K562 (cell line): ENCODE measurements around the gene SOST.

Experiments
- CTCF ChIP-seq, 3 experiments: IDR thresholded peaks in 2 of 3; conservative IDR thresholded peaks in 1 of 3; 2 replicates each; pipeline ENCODE4 v1.5.1; 2011 to 2012; ENCODE audit warnings: low read length in 3 of 3, mild to moderate bottlenecking in 3 of 3, control low read depth in 2 of 3, improper control_type of control experiment in 1 of 3, inconsistent platforms in 1 of 3, low read depth in 1 of 3, mixed read lengths in 1 of 3, moderate library complexity in 1 of 3; ENCODE audit not compliant: insufficient read depth in 2 of 3
- GATAD2A ChIP-seq: fragments of 450-650 bp; IDR thresholded peaks from 2 replicates; pipeline ENCODE4 v1.6.1; 2017
- MXI1 ChIP-seq: IDR thresholded peaks from 2 replicates; pipeline ENCODE4 v1.6.1; 2011; ENCODE audit warnings: low read depth, mild to moderate bottlenecking, improper control_type of control experiment, low read length
- POLR2AphosphoS5 ChIP-seq: IDR thresholded peaks from 2 replicates; pipeline ENCODE4 v1.6.1; 2011; ENCODE audit warnings: mild to moderate bottlenecking, low read depth, low read length, moderate library complexity; ENCODE audit not compliant: control insufficient read depth, insufficient read depth
- SP1 ChIP-seq: sonication (generic); formaldehyde crosslinking; IDR thresholded peaks from 2 replicates; pipeline ENCODE4 v1.8.1; 2022; ENCODE audit warnings: mild to moderate bottlenecking, missing genetic modification reagents
- SREBF2 ChIP-seq: sonication (generic); formaldehyde crosslinking; IDR thresholded peaks from 2 replicates; pipeline ENCODE4 v1.4.0; 2020; ENCODE audit warnings: mild to moderate bottlenecking, missing genetic modification reagents
- TAF1 ChIP-seq: IDR thresholded peaks from 2 replicates; pipeline ENCODE4 v1.6.1; 2011; ENCODE audit warnings: mild to moderate bottlenecking, low read length, moderate library complexity; ENCODE audit not compliant: insufficient read depth, control insufficient read depth, severe bottlenecking; ENCODE audit errors: extremely low read depth
- UBTF ChIP-seq, 2 experiments: IDR thresholded peaks; 2 replicates each; pipeline ENCODE4 v1.6.1; 2012; ENCODE audit warnings: improper control_type of control experiment in 2 of 2, low read depth in 2 of 2, low read length in 2 of 2, borderline replicate concordance in 1 of 2
- ZBTB33 ChIP-seq: sonication (generic); formaldehyde crosslinking; IDR thresholded peaks from 2 replicates; pipeline ENCODE4 v1.8.1; 2023; ENCODE audit warnings: mild to moderate bottlenecking, missing genetic modification reagents
- ZC3H4 ChIP-seq: sonication (generic); formaldehyde crosslinking; IDR thresholded peaks from 2 replicates; pipeline ENCODE4 v1.9.0; 2021; ENCODE audit warnings: missing genetic modification reagents, borderline replicate concordance
- ZNF121 ChIP-seq: sonication (generic); formaldehyde crosslinking; conservative IDR thresholded peaks from 2 replicates; pipeline ENCODE4 v1.8.0; 2022; ENCODE audit warnings: missing genetic modification reagents
- ZNF174 ChIP-seq: fragments of 250-450 bp; sonication (Bioruptor Pico); IDR thresholded peaks from 2 replicates; pipeline ENCODE4 v1.4.0; 2020; ENCODE audit warnings: mild to moderate bottlenecking
- ZNF766 ChIP-seq: fragments of 200-800 bp; sonication (Bioruptor generic); conservative IDR thresholded peaks from 2 replicates; pipeline ENCODE4 v1.6.1; 2016; ENCODE audit warnings: missing genetic modification characterization, missing compliant biosample characterization

- TF ChIP-seq ZNF766, result no peak
- TF ChIP-seq ZNF174, result no peak
- TF ChIP-seq TAF1, result no peak
- TF ChIP-seq UBTF (IDR thresholded peaks at IDR 0.05; ENCODE audit: borderline replicate concordance in 1 of 2, low read depth in 2 of 2, low read length in 2 of 2), result no peak
- no peak for TF ChIP-seq ZNF121
- TF ChIP-seq POLR2AphosphoS5, result no peak
- no peak for TF ChIP-seq CTCF (IDR thresholded peaks at IDR 0.05 in 2 of 3, conservative IDR thresholded peaks at IDR 0.05 in 1 of 3; ENCODE audit: insufficient read depth in 2 of 3, low read depth in 1 of 3, low read length in 3 of 3)
- no peak for TF ChIP-seq SREBF2 (CRISPR knock-in tag)
- no peak for TF ChIP-seq ZBTB33 (CRISPR knock-in tag)
- no peak for TF ChIP-seq GATAD2A
- TF ChIP-seq SP1 (CRISPR knock-in tag), result no peak
- no peak for TF ChIP-seq MXI1
- no peak for TF ChIP-seq ZC3H4
Measured at GRCh38 chr17:43745541-43745940, 13.1 kb downstream of the SOST start.
